ENCODE results near the gene AGAP1.

AGAP1 gene

DNA sequence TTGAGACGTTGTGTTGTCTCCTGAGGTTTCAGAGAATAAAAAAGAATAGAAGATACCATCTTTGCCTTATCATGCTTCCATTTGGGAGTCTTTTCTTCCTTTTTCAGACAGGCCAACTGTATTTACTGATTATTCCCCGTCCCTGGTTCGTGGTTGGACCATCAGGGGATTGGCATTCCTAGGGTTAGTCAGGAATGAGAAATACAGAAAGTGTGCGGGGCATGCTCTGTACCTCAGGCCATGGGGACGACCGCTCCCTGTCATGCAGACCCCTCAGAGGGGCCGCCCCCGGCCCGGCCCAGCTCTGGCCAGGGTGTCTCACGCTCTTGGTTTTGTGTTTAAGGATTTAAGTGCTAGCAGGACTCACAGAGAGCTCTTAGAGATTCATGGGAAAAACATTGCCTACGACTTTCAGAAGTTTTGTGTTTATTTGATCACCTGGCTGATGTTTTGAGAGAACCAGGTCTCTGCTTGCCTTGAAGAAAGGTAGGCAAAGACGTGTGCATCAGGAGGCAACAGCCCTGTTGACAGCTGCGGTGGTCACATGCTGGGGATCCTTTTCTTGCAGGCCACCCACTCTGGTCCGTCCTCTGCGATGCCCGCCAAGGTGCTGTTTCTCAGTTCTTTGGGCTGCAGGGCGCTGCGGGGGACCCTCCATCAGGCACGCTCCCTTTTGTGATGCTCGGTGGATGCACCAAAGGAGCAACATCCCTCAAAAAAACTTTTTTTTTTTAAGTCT lies 317.8 kb downstream of the AGAP1 start:
- TF ChIP-seq CTCF (IDR thresholded peaks at IDR 0.05; ENCODE audit: control extremely low read depth, extremely low read depth, low read depth, missing control alignments), result no peak
- no peak for DNase-seq (ENCODE audit: extremely low spot score)
- ChIA-PET POLR2A (no interaction called here), CTCF (interaction anchor here (0.9 kb wide), 1 partner anchor 12 kb away, joined by 3 read pairs; no protein-coding TSS in a partner anchor)

GRCh38 chr2:235812185-235812665 lies 318.4 kb downstream of the AGAP1 start:
- ChIA-PET CTCF (interaction anchor here (0.9 kb wide), 1 partner anchor 12 kb away, joined by 3 read pairs; no protein-coding TSS in a partner anchor), POLR2A (no interaction called here)
- DNase-seq (ENCODE audit: extremely low spot score), result no peak
- no peak for TF ChIP-seq CTCF (IDR thresholded peaks at IDR 0.05; ENCODE audit: control extremely low read depth, extremely low read depth, low read depth, missing control alignments)

DNA sequence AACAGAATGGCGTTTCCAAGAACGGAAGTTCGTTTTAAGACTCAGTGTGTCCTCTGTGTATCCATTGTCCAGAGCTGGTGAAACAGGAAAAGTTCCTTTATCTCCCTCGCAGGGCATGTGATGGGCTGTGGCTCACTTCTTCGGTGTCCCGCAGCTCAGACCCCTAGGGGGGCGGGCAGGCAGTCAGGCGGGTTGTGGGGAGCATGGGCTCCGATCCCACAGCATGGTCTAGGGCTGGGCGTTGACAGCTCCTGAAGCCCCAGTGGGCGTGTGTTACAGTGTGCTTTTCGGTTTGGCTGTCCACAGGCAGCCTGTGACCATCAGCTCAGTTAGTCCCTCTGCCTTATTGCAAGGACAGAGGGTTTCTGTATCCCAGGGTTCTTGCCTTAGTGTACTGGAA lies 319.6 kb downstream of the AGAP1 start:
- POLR2A ChIA-PET, result no interaction called here
- DNase-seq (ENCODE audit: extremely low spot score), result no peak
- CTCF ChIA-PET, result no interaction called here
- no peak for TF ChIP-seq CTCF (IDR thresholded peaks at IDR 0.05; ENCODE audit: control extremely low read depth, extremely low read depth, low read depth, missing control alignments)

DNA sequence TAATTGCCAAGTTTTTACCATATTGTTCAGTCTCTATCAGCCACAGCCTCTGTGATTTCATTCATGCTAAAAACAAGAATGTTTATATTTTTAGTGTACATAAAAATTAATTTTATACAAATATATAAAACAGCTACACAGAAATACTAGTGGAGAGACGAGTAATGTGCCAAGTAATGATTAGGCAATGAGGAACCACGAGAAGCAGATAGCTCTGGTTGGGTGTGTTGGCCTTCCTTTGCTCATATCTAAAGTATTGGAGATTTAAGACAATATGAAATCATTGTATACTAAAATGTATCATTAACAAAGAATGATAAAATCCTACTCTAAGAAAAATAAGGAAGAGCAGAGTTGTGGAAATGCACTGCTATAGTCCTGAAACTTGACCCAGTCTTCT lies 326.7 kb downstream of the AGAP1 start:
- POLR2A ChIA-PET, result no interaction called here
- no peak for DNase-seq (ENCODE audit: extremely low spot score)
- CTCF ChIA-PET, result no interaction called here
- TF ChIP-seq CTCF (IDR thresholded peaks at IDR 0.05; ENCODE audit: control extremely low read depth, extremely low read depth, low read depth, missing control alignments), result no peak

GRCh38 chr2:235824331-235824730 lies 330.5 kb downstream of the AGAP1 start:
- POLR2A ChIA-PET, result no interaction called here
- TF ChIP-seq CTCF (IDR thresholded peaks at IDR 0.05; ENCODE audit: control extremely low read depth, extremely low read depth, low read depth, missing control alignments), result no peak
- CTCF ChIA-PET, result interaction anchor here (1.2 kb wide), 1 partner anchor 12 kb away, joined by 3 read pairs; no protein-coding TSS in a partner anchor
- DNase-seq (ENCODE audit: extremely low spot score), result no peak

DNA sequence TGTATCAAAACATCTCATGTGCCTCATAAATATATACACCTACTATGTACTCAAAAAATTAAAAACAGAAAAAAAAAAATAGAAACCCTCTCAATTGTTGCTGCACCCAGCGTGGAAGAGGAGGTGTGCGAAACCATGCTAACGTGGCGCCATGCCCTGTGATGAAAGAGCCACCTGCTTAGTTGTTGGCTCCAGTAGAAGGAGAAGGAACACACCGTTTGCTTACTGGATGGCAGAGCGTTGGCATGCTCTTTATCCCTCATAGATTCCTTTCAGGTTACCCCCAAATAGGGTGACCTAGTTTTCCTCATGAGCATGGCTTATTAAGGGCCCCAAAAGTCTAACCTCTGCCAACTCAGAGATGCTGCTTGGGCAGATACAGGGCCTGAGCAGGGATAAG lies 332.1 kb downstream of the AGAP1 start:
- POLR2A ChIA-PET, result no interaction called here
- TF ChIP-seq CTCF (IDR thresholded peaks at IDR 0.05; ENCODE audit: control extremely low read depth, extremely low read depth, low read depth, missing control alignments), result no peak
- no peak for DNase-seq (ENCODE audit: extremely low spot score)
- CTCF ChIA-PET, result no interaction called here

Data from GM10248 (cell line).